GM18517 (cell line): Measurements from ENCODE around the gene TTC34.

Experiments
- ATAC-seq: cut with Tn5 transposase; IDR thresholded peaks from one replicate; pipeline ENCODE4 v1.9.1; 2021; ENCODE audit warnings: mild to moderate bottlenecking, moderate library complexity; ENCODE audit not compliant: unreplicated experiment

TTC34 gene

DNA sequence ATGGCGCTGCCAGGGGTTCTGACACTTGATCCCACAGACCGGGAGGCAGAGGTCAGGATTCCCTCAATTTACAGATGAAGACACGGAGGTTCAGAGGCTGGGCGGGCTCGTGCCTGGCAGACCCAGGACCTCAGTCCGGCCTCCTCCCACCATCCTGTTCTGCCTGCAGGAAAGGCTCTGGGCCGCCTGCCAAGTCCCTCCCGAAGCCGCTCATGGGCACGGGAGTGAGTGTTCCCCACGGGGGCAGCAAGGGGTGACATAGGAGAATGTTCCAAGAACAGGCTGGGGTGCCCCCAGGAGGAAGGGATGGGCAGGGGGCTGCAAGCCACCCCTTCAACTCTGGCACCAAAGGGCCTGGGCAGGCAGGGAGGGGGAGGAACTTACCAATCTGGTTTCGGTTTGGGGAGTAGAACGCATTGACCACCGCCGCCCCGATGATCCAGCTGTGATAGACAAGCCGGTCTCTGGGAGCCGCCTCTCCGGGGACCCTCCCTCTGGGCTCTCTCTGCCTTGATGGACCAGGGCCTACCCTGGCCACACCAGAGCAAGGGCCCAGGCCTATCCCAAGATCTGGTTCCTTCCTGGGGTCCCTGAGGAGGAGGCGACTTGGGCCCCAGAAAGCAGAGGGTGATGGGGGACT, 207.4 kb downstream of the TTC34 start:
- ATAC-seq: no peak

DNA sequence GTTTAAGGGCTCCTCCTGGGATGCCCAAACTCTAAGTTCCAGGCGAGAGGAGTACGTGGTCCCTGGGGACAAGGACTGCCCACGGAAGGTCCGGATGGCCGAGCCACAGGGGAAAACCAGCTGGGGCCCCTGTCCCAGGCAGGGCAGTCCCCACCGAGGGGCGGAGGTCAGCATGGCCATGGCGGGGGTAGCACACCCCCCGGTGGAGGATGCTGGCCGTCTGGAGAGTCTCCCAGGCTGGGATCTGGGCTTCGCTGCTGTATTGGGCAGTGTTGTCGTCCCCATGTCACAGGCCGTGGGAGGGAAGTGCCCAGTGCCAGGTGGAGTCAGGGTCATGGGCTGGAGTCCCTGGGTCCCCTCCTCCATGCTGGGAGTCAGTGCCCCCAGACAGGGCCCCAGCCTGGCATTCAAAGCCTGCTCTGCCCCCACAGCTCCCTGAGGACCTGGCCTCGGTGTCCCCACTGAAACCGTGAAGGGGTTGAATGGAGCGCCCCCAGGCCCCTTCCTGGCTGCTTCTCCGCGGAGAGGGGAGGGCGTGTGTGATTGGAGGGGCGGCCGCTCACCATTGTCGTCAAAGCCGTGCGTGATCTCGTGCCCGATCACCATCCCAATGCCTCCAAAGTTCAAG, 208.1 kb downstream of the TTC34 start:
- ATAC-seq: no peak

DNA sequence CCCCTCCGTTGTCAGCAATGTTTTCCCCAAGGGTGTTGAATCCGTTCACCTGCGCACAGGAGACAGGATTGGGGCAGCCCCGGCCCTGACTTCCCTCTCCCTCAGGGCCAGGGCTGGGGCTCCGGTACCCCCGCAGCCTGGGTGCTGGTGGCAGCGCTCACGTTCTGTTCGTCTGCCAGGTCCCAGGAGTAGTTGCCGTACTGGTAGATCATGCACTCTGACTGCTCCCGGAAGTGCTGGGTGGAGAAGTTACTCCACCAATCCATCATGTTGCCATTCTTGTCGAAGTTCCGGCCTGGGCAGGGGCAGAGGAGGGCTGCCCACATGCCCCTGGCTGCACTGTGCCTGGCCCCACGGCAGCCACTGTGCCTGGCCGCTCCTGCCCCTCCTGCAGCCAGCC, 208.8 kb downstream of the TTC34 start:
- ATAC-seq: no peak

DNA sequence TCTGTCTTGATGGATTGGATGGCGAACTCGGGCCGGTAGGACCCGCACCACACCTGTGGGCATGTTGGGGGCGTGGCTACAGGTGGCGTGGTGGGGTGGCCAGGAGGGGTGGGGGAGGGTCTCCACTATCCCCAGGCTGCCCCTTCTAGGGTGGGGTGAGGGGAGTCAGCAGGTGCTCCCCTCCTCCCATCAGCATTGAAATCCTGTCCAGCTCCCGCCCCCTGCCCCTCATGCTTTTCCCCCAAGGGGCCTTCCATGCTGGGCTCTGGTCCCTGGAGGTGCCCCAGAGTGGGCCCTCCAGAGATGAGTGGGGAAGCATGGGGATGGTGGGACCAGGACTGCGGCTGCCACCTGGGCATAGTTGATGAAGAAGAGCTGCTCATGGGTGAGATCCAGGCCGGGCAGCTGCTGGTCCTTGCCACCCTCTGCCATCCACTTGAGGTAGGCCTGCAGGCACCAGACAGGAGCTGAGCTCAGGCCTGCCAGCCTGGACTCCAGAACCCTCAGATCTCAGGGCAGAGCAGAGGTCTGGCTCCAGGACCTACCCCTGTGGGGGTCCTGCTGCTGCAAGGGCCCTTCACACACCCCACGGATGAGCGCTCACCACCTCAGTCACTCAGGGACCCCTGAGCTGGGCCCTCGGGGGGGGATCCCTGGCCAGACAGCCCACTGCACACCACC, 209.8 kb downstream of the TTC34 start:
- ATAC-seq: no peak

DNA sequence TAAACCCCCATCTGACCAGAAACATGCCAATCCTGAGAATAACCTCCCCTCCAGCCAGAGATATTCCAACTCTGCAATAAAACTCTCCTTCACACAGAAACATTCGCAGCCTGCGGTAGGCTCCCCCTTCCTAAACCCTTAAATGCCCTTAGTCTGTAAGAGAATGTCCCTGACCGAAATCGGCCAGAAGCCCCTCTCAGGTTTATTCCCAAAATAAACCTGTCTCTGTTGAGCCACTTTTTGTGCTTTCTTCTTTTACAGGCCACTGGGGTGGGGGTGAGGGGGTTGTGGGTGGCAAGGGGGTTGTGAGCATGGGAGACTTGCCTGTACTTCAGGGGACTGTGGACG, 210.3 kb downstream of the TTC34 start:
- ATAC-seq: no peak

DNA sequence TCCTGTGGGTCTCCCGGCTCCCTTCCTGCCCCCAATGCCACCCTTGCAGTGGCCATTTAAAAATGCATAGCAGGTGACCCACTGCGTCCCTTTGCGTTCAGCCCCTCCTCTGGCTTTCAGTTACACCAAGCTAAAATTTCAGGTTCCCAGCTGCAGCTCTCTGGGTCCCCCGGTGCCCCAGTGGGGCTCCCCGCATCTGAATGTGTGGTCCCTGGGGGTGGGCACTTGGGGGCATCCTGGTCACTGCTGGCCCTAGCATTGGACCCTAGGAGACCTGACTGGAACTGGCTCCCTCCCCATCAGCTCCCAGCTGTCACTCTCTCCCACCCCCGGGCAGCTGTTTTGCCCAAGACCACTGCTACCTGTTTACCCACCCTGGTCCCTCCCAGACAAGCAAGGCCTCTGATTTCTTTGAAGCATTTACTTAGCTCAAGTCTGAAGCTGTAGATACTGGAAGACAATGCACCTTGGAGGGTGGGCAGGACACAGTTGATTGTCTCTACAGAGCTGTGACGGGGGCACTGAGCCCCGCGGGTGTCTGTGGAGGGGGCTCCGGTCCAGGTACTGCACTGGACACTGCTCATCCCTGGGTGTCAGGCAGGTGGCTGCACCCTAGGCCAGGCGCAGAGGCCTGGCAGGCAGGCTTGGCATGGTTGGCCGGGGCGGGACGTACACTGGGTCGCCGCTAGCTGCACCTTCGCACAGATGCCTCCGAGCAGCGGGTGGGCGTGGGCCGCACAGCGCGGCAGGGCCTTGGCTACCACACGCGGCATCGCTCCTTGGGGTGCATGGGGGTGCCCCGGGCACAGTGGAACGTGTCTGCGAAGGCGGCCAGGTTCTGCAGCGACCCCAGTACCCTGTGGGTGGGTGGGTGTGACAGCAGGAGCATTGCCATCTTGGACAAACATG, 211.0 kb downstream of the TTC34 start:
- no peak for ATAC-seq

DNA sequence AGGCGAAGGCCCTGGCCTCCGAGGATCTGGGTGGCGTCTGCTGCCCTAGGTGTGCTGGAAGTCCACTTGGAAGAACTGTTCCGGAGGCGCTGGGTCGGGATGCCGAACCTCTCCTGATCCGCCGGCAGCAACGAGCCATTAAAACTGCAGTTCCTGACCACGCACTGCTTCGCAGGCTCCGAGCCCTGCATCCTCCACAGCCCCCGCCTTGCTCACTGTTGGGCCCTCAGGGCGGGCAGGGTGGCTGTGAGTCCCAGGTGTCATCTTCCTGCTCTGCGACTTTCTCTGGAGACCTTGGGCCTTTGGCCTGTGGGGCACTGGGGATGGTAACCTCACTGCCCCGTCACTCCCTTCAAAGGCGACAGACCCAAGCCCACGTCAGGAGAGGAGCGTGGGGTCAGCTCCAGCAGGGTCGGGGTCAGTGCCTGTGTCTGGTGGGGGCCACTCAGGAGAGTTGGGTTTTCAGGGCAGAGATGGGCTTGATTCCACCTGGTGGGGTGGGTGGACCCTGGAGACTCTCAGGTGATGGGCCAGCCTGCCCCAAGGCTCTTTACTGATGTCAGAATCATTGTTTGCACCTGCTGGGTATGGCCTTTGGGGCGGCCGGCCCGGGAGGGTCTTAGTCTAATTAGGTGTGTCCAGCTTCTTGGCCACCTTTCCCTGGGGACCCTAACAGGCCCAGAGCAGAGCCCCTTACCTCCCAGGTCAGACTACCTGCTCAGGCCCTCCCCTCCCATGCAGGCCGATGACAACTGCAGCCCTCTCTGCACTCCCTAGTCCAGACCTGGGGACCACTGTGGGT, 211.9 kb downstream of the TTC34 start:
- ATAC-seq: no peak

DNA sequence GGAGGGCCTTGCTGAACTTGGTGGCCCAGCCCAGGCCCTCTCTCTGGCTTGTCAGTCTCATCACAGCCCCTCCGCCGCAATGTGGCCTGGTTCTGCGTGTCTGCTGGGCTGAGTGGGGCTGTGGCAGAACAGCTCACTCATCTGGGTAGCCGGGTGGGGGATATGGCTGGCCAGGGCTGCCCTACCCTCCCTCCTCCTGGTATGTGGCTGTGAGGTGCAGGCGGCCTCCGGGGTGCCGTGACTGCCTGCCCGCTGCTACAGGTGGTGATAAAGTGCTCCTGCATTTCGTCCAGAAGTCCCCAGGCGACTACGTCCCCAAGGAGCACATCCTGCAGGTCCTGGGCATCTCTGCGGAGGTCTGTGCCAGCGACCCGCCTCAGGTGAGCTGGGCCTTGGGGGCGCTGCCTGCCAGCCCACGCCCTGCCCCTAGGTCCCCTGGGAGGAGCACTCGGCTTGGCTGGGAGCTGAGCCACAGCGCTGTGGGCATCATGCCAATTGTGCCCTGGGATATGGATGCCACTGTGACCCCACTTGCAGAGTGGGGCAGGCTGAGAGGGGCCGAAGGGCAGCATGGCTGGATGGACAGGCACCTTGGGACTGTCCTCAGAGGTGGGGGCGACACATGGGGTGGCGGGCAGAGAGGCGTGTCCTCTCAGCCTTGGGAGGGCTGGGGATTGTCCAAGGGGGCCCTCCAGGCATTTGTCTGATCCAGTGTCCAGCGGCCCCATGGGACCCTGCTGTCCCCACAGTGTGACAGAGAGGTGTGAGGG, 212.6 kb downstream of the TTC34 start:
- no peak for ATAC-seq

DNA sequence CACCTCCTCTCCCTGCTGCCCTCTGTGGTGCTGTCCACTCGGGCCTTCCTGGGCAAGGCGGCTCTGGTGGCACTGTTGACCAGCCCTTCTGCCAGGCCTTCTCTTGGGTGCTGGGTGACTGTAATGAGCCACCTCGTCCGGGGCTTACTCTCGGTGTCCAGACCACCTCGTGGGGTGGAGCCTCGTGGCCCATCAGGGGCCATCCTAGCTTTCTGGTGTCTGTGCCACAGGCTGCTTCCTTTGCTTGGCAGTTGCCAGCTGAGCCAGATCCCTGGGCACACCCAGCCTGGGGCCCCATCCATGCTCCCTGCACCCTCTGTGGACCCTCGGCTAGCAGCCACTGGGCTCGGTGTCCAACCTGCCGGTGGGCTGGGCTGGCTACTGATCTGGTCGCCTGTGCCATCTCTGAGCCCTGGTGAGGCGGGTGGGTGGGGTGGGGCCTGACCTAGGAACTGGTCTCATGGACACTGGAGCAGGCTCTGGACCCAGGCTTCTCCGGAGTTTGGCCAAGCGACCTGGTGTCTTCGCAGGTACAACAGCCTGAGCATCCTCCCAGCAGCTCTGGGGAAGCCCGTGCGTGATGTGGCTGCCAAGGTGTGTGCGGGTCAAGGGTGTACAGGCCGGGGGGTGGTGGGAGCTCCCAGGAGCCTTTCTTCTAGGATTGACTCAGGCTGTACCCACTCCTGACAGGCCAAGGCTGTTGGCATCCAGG, 213.5 kb downstream of the TTC34 start:
- ATAC-seq: no peak

DNA sequence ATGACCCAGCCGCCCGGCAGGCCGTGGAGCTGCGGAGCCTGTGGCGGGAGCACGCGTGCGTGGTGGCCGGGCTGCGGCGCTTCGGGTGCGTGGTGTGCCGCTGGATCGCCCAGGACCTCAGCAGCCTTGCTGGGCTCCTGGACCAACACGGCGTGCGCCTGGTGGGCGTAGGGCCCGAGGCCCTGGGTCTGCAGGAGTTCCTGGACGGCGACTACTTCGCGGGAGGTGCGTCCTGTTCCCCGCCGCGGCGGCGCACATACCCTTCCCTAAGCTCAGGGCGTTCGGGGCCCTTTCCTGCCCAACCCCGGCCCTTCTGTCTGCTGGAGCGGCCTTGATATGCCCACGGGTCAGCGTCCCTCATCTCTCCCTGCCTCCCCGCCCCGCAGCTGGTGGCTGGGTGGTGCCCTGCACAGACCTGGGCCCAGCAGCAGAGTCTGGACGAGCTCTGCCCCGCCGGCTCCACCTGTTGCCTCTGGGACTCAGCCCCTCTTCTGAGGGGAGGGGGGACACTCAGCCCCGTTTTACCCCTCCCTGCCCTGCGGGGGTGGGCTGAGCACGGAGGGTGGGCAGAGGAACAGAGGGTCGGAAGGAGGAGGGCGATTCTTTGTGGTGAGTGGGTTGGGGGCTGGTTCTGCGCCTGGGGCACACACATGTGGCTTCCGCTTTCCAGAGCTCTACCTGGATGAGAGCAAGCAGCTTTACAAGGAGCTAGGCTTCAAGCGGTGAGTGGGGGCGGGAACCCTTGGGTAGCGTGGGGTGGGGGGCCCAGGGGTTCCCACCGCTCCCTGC, 214.2 kb downstream of the TTC34 start:
- ATAC-seq: no peak

DNA sequence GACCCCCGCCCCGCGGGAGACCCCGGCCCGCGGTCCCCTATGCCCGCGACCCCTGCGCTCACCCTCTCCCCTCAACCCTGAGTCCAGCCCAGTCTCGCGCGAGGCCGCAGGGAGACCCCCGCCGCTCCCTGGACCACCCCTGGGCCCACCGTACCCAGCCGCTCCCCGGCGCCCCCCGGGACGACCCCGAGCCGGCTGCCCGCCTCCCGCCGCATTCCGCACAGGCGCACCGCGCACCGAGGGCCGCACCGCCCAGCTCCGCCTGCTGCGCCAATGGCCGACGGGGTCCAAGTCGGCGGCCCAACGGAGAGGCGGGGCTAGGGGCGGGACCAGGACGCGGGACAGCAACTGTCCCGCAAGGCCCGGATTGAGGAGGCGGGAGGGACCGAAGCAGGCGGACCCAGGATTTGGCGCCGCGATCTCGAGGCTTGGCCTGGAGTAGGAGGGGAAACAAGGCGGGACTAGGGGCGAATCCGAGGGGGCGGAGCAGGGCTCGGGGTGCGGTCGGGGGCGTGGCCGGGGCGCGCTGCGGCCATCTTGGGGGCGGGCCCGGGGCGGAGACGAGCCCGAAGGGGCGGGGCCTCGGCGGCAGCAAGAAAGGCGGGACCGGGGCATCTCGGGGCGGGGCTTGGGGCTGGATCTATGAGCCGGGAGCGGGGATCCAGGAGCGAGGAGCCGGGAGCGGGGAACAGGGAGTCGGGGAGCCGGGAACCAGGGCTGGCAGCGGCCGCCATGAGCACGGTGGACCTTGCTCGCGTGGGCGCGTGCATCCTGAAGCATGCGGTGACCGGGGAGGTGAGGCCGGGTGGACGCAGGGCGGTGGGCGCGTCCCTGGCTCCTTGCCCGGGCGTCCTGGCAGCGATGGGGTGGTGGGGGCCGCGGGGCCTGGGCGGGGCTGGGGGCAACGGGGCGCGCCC, 215.1 kb downstream of the TTC34 start, which contains the start of gene PRXL2B:
PRXL2B (plus strand) TSS at position 624 of the 917 bp plus-strand sequence; CDS start at position 733, 109 bp downstream.
- ATAC-seq: peak; percentile 56
